ENCODE results near the gene ARPP19.

DNA sequence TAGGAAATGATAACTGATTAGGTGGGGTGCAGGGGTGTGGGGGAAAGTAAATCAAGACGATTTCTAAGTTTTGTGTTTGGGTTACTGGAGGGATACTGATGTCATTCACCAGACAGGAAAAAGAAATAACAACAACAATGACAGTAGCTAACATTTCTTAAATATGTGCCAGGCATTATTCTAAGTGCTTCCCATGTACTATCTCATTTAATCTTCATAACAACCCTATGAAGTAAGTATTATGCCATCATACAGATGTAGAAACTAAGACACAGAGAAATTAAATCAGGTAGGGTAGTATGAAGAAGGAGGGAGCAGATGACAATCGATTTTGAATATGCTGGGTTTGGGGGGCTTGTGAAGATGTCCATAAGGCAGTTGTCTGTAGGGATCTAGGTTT, 53.5 kb downstream of the ARPP19 start:
- TF ChIP-seq, protein P1, sequence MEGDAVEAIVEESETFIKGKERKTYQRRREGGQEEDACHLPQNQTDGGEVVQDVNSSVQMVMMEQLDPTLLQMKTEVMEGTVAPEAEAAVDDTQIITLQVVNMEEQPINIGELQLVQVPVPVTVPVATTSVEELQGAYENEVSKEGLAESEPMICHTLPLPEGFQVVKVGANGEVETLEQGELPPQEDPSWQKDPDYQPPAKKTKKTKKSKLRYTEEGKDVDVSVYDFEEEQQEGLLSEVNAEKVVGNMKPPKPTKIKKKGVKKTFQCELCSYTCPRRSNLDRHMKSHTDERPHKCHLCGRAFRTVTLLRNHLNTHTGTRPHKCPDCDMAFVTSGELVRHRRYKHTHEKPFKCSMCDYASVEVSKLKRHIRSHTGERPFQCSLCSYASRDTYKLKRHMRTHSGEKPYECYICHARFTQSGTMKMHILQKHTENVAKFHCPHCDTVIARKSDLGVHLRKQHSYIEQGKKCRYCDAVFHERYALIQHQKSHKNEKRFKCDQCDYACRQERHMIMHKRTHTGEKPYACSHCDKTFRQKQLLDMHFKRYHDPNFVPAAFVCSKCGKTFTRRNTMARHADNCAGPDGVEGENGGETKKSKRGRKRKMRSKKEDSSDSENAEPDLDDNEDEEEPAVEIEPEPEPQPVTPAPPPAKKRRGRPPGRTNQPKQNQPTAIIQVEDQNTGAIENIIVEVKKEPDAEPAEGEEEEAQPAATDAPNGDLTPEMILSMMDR (IDR thresholded peaks at IDR 0.05) = no peak
- TF ChIP-seq POLR2A (IDR thresholded peaks at IDR 0.05) = no peak

Data from Peyer's patch (tissue), 4 donors.